IPS-18c (cell line): ENCODE measurements around the gene PDILT.

Experiments
- H3K4me3 ChIP-seq: 2 replicates; pipeline ENCODE4 v1.7.0; 2013; ENCODE audit warnings: low read depth, mild to moderate bottlenecking, low read length, moderate library complexity; ENCODE audit not compliant: insufficient read depth
- H3K9me3 ChIP-seq: one replicate; pipeline ENCODE4 v1.6.1; 2013; ENCODE audit warnings: mild to moderate bottlenecking, low read length, moderate library complexity; ENCODE audit not compliant: control insufficient read depth, insufficient read depth

The PDILT gene

GRCh38 chr16:20411055-20411454 is 6.5 kb upstream of the PDILT start:
- Histone ChIP-seq H3K4me3 (no peak overlapping the region), H3K9me3 (no peaks in the 10 kb centered on the region)

GRCh38 chr16:20410121-20410723 is 5.7 kb upstream of the PDILT start:
- Histone ChIP-seq H3K4me3 (no peak overlapping the region), H3K9me3 (no peaks in the 10 kb centered on the region)

DNA sequence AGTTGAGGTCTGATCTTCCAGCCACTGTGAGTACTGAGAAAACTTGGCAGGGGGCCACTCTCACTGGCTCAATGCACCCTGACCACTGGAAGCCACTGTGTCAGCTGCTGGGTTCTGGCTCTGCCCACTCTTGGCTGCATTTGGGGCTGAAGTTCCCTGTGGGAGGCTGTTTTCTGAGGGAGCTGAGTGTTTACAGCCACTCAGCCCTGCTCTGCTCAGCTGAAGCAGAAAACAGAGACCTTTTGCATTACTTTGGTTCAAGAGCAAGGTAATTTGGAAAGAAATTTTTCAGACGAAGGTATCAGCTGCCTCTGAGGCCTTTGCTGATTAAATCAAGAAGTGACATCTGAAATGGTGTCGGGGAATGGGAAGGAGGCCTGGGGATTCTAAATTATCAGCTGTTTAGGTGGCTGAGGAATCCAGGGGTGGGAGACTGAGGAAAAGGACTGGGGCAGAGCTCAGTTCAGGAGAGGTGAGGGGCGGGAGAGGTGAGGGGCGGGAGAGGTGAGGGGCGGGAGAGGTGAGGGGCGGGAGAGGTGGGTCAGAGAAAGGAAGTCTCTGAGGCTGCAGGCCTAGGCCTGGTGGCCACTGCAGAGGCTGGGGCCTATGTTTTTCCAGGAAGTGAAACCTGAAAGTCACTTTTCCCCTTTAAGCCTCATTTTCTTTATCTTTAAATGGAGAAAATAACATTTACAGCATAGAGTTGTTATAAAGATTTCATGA is 5.0 kb upstream of the PDILT start, which contains the start of gene ACSM5:
Gene ACSM5, plus strand, starts transcription at position 137 of the 723 bp plus-strand sequence. CDS start 1,951 bp downstream, outside the sequence.
- H3K9me3 ChIP-seq: no peaks in the 10 kb centered on the region
- H3K4me3 ChIP-seq: no peak within 1 kb of the TSS

DNA sequence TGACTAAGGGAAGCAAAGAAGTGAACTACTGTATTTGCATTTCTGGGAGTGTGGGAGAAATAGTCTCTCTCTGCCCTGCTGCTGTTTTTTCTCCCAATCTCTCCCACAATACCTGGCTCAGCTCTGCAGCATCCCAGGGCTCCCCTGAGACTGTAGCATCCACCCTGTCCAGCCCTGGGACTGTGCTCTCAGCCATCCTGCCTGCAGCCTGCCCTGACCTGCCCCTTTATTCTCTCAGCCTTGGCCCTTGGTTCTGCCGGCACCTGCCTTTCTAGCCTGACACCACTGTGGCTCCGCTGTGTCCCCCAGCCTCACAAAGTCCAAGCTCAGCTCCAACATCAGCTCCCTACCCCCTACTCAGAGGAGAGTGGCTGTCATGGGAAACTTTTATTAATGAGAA is 1.9 kb downstream of the PDILT start:
- H3K9me3 ChIP-seq: no peaks in the 10 kb centered on the region
- no peak overlapping the region for H3K4me3 ChIP-seq

DNA sequence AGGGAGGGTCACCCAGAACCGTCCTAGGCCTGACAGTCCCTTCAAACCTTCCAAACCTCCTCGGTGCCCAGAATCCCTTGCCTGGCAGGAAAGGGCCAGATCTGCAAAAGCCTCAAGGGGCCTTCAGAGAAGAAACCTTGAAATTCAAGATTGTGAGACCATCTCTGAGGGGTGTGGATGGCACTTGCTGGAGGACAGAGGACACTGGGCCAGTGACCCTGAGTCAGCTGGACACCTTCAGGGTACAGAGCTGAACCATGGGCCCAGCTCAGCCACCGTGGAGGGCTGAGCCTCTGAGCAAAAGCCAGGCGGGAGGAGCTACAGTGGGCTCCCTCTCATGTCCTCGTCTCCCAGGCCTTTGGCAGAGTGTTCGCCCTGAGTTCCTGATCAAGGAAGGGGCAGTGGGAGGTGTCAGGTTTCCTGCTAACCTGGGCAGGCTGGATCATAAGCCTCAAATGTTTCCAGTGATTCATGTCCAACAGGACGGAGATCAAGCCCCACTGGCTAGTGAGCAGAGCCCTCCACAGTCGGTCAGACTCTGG is 3.0 kb downstream of the PDILT start:
- Histone ChIP-seq H3K9me3 (no peaks in the 10 kb centered on the region), H3K4me3 (no peak overlapping the region)

DNA sequence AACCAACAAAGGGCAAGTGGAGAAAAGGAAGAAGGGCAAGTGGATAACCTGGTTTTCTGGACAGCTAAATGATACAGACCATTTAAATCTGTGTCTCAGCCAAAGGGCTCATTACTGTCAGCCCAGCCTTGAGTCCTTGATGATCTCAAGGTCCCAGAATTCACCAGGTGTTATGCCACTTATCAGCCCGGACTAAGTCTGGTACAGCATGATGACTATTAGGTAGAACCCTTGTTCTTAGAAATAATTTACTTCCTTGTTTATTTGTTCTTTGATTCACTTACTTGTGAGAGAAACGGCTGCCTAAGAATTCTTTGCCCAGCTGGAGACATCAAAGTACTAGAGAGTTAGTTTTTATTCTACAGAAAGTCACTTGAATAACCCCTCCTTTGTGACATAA is 3.5 kb downstream of the PDILT start:
- Histone ChIP-seq H3K9me3 (no peaks in the 10 kb centered on the region), H3K4me3 (no peak overlapping the region)

DNA sequence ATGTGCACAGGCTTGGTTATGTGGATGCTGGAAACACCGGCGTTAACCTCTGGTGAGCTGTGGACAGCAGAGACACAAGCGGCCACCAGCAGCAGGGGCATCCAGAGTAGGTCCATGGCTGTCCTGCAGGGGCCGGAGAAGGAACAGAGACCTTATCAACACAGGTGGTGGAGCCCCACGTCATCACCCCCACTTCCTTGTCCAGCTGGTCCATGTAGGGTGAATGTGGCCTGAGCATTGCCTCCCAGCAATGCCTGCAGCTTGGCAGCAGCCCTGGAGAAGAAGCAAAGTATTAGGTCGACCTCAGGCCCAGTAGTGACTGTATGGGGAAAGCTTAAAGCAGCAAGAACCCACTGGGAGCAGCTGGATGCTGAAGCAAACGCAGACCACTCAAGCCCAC is 5.4 kb downstream of the PDILT start:
- H3K9me3 ChIP-seq: no peaks in the 10 kb centered on the region
- H3K4me3 ChIP-seq: no peak overlapping the region

- Histone ChIP-seq H3K4me3 (no peak overlapping the region), H3K9me3 (no peaks in the 10 kb centered on the region)
Observed at GRCh38 chr16:20398603-20399002, 5.9 kb downstream of the PDILT start.

DNA sequence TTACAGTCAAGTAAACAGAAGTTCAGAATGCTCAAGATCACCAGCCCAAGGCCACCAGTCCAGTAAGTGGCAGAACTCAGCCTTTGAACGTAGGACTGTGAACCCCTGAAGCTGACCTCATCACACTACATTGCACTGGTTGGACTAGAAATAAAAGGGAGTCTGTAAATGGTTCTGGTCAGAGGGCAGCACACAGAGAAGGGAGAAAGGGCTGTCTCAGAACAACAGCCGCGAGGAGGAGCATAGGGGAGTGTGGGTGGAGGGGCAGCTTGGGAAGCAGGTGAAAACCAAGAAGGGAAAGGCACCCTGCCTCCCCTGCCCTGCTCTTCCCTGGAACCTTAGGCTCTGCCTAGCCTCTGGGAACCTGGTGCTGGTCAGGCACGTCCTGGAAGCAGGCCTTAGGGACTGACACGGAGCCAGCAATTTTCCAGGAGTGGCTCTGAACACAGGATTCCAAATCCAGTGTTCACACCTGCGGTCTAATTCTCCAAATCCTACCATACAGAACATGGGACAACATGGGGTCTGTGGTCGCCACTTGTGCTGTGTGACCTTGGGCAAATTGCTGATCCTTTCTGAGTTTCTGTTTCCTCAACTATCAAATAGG is 7.0 kb downstream of the PDILT start:
- no peak overlapping the region for H3K4me3 ChIP-seq

GRCh38 chr16:20396846-20397467 is 7.6 kb downstream of the PDILT start:
- Histone ChIP-seq H3K9me3 (no peaks in the 10 kb centered on the region), H3K4me3 (no peak overlapping the region)

More for the DNA sequence above, 7.0 kb downstream of the PDILT start:
- H3K9me3 ChIP-seq: no peaks in the 10 kb centered on the region

DNA sequence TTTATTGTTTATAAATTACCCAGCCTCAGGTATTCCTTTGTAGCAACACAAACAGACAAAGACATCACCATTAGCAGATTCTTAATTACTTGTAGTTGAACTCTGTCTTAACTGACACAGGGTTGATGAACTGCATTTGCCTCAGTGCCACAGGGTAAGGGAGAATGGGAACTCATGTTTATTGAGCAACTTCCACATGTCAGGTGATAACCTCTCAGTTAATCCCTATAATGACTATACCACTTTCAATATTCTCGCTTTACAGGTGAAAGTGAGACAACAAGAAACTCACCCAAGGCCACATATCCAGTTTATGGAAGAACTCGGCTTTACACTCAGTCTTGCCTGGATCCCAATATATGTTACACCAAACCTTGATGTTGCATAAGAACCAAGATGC is 8.6 kb downstream of the PDILT start:
- no peak overlapping the region for H3K4me3 ChIP-seq
- H3K9me3 ChIP-seq: no peaks in the 10 kb centered on the region

DNA sequence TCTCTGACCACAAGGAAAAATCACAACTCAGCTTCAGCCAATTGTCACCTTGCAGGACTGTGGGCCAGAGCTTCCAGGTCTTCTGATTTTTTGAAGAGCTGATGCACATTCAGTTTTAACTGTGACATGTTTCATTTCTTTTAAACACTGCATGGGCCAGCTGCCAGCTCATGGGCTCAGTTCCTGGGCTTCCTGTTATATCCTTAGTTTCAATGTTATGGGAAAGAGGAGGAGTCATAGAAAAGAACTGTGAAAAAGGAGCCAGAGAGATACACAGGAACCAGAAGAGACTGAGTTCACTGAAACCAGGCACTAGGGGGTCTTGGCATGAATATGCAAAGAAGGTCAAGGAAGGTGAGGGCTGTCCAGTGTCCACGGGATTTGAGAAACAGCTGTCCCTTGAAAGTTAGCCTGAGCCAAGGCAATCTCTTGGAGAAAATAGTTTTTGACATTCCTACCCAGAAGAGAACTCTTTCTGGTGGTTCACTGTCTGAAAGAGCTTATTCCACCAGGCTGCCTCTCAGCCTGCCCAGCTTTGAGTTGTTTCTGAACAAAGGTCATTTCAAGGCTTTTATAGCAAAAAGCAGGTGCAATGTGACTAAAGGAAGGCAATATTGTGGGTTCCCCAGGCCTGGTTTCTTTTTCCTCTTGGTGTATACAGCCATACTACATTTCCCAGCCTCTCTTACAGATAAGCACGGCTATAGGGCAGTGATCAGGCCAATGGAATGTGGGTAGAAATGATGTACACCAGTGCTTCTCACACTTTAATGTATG is 10.5 kb downstream of the PDILT start:
- no peak overlapping the region for H3K4me3 ChIP-seq
- H3K9me3 ChIP-seq: no peaks in the 10 kb centered on the region

DNA sequence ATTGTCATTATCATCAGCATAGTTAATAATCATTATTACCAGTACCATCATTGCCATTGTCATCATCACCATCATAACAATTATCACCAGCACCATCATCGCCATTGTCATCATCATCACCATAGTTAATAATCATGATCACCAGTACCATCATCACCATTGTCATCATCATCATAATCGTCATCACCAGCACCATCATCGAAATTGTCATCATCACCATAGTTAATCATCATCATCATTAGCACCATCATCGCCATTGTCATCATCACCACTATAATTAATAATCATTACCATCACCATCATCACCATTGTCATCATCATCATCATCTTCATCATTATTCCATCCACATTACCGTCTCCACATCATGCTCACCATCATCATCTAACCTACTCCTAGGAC is 13.5 kb downstream of the PDILT start:
- Histone ChIP-seq H3K9me3 (no peaks in the 10 kb centered on the region), H3K4me3 (no peak overlapping the region)

DNA sequence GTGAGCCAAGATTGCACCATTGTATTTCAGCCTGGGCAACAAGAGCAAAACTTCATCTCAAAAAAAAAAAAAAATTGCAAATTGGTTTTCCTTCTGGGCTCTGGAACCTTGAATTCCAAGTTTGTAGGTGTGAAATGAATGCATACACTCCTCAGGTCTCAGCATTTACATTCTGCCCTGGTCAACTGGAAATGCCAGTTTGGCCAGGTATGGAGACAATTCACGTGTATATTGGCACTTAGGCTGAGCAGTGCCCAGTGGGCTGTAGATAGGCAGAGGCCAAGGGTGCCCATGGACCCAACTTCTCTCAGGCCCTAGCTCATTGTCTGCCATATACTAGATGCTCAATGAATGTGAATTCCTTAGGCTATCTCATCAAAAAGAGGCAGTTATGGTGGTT is 15.7 kb downstream of the PDILT start:
- H3K9me3 ChIP-seq: no peaks in the 10 kb centered on the region
- H3K4me3 ChIP-seq: no peak overlapping the region

DNA sequence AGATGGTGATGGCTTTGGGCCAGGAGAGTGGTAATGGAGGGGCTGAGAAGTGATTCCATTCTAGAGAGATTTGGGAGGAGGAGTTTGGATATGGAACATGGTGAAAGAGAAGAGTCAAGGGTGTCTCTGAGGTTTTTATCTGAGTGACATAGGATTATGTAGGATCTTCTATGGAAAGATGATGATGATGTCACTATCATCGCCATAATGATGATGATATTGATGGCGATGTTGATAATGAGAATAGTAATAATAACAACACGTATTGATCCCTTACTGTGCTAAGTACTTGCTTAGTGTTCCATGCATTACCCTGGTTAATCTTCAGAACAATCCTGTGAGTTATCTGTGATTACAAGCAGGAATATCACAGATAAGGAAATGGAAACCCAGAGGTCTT is 16.6 kb downstream of the PDILT start:
- Histone ChIP-seq H3K4me3 (no peak overlapping the region), H3K9me3 (no peaks in the 10 kb centered on the region)

- no peaks in the 10 kb centered on the region for H3K9me3 ChIP-seq
- H3K4me3 ChIP-seq: peak overlapping the region; percentile 42; the same call in 1 of the 2 replicates
Observed at GRCh38 chr16:20385844-20386832, 18.4 kb downstream of the PDILT start.
